Colonic mucosa (tissue), 4 donors: ENCODE results near the gene HOATZ. TPM values are rescaled to one million over a fixed set of nuclear protein-coding genes. Genes with fewer than 3 reads are reported as not detected.

Source experiments
- DNase-seq: peaks from one replicate; pipeline ENCODE4 v3.0.0-alpha.2; 2020
- H3K27ac ChIP-seq: fragments of 200-600 bp; one replicate; pipeline ENCODE4 v1.8.0; 2021
- H3K27me3 ChIP-seq: fragments of 200-600 bp; one replicate; pipeline ENCODE4 v1.8.0; 2021
- H3K36me3 ChIP-seq: fragments of 200-600 bp; one replicate; pipeline ENCODE4 v1.8.0; 2021
- H3K4me1 ChIP-seq: fragments of 200-600 bp; one replicate; pipeline ENCODE4 v1.8.0; 2021; ENCODE audit warnings: mild to moderate bottlenecking
- H3K4me3 ChIP-seq: fragments of 200-600 bp; one replicate; pipeline ENCODE4 v1.8.0; 2021
- H3K9ac ChIP-seq, 2 donors: one replicate each; pipeline ENCODE4 v1.7.0; 2013; ENCODE audit warnings: control low read depth in 2 of 2, low read depth in 2 of 2, low read length in 2 of 2
- H3K9me3 ChIP-seq: fragments of 200-600 bp; one replicate; pipeline ENCODE4 v1.8.0; 2021
- CTCF ChIP-seq: fragments of 200-600 bp; IDR thresholded peaks from one replicate; pipeline ENCODE4 v1.8.0; 2022; ENCODE audit warnings: antibody characterized with exemption, mild to moderate bottlenecking
- intact Hi-C: fragments of 100-400 bp; cut with DNase I; formaldehyde crosslinking; loops from one replicate; pipeline ENCODE4 v1.14.1; 2022
- total RNA-seq, 2 donors: library from RNA; stranded (reverse); fragmentation: NEBNext Ultra II Directional in 1 of 2; extraction: Animal tissue kit (Norgen Biotek cat#: 25700) in 1 of 2; gene quantifications; one replicate each; pipeline ENCODE4 v1.2.1, GENCODE V29; 2021
- donor health status: healthy.
- donor health status: DM: no; HTN: no; CAD: no.
- donor health status: DM: no; HTN: no; CAD: no.

The HOATZ gene
- total RNA-seq, 2 donors from 2014 or later = not detected

- Histone ChIP-seq H3K9me3 (no peaks in the 10 kb centered on the region), H3K4me3 (no peak overlapping the region), H3K27me3 (no peaks in the 10 kb centered on the region), H3K9ac (no peak overlapping the region), H3K4me1 (no peaks in the 10 kb centered on the region), H3K27ac (no peak overlapping the region), H3K36me3 (no peaks in the 10 kb centered on the region)
- no peak for DNase-seq
- intact Hi-C loops = no loop called here
- TF ChIP-seq CTCF = no peak
Observed at GRCh38 chr11:111532365-111532709, 17.8 kb downstream of the HOATZ start.

GRCh38 chr11:111535281-111535680 lies 20.7 kb downstream of the HOATZ start:
- intact Hi-C loops = no loop called here
- no peak for DNase-seq
- Histone ChIP-seq H3K27ac (no peak overlapping the region), H3K9ac (no peak overlapping the region), H3K4me3 (no peak overlapping the region), H3K9me3 (no peaks in the 10 kb centered on the region), H3K36me3 (no peaks in the 10 kb centered on the region), H3K27me3 (peaks cover 3% of the 10 kb centered on the region), H3K4me1 (no peaks in the 10 kb centered on the region)
- TF ChIP-seq CTCF = no peak

GRCh38 chr11:111537336-111537860 lies 22.8 kb downstream of the HOATZ start:
- intact Hi-C loops = no loop called here
- Histone ChIP-seq H3K36me3 (no peaks in the 10 kb centered on the region), H3K4me1 (peaks cover 3% of the 10 kb centered on the region), H3K9ac (no peak overlapping the region), H3K27me3 (peaks cover 20% of the 10 kb centered on the region), H3K4me3 (no peak overlapping the region), H3K27ac (no peak overlapping the region), H3K9me3 (no peaks in the 10 kb centered on the region)
- DNase-seq = no peak
- TF ChIP-seq CTCF = no peak

GRCh38 chr11:111538407-111539114 lies 24.0 kb downstream of the HOATZ start:
- no peak overlapping the region for H3K9ac ChIP-seq
- H3K9me3 ChIP-seq = no peaks in the 10 kb centered on the region
- no peak for TF ChIP-seq CTCF
- no peak overlapping the region for H3K4me3 ChIP-seq
- H3K36me3 ChIP-seq = no peaks in the 10 kb centered on the region
- H3K4me1 ChIP-seq = peaks cover 3% of the 10 kb centered on the region
- no peak for DNase-seq
- intact Hi-C loops = no loop called here
- H3K27me3 ChIP-seq = peaks cover 23% of the 10 kb centered on the region
- H3K27ac ChIP-seq = no peak overlapping the region

- TF ChIP-seq CTCF = no peak
- no peak overlapping the region for H3K9ac ChIP-seq
Observed at GRCh38 chr11:111539426-111540113, 25.0 kb downstream of the HOATZ start.

More at GRCh38 chr11:111539426-111540113, 25.0 kb downstream of the HOATZ start:
- Histone ChIP-seq H3K27me3 (peaks cover 23% of the 10 kb centered on the region), H3K9me3 (no peaks in the 10 kb centered on the region), H3K36me3 (no peaks in the 10 kb centered on the region), H3K4me3 (peak overlapping the region; percentile 43), H3K4me1 (peaks cover 3% of the 10 kb centered on the region), H3K27ac (no peak overlapping the region)
- DNase-seq = no peak
- intact Hi-C loops = no loop called here
